Fibroblast of mammary gland (primary cell): ENCODE results near the gene SRMS.

Experiments
- DNase-seq: peaks from one replicate; pipeline ENCODE4 v3.0.0-alpha.2; 2010; ENCODE audit warnings: low read depth
- H3K4me3 ChIP-seq: 2 replicates; pipeline ENCODE4 v1.5.1; 2011; ENCODE audit warnings: low read depth, mild to moderate bottlenecking, low read length, moderate library complexity; ENCODE audit not compliant: control insufficient read depth
- CTCF ChIP-seq: conservative IDR thresholded peaks from 2 replicates; pipeline ENCODE4 v1.5.1; 2011; ENCODE audit warnings: low read depth, low read length, inconsistent platforms; ENCODE audit not compliant: control insufficient read depth, insufficient read depth

Gene SRMS

GRCh38 chr20:63502671-63503172 is 44.8 kb downstream of the SRMS start:
- TF ChIP-seq CTCF = no peak
- no peak for DNase-seq
- no peak overlapping the region for H3K4me3 ChIP-seq

- no peak overlapping the region for H3K4me3 ChIP-seq
- no peak for TF ChIP-seq CTCF
- no peak for DNase-seq
Observed at GRCh38 chr20:63501818-63502670, 45.5 kb downstream of the SRMS start.

- no peak for TF ChIP-seq CTCF
- H3K4me3 ChIP-seq = no peak overlapping the region
- DNase-seq = no peak
Observed at GRCh38 chr20:63500902-63501817, 46.4 kb downstream of the SRMS start.

GRCh38 chr20:63500151-63500901 is 47.2 kb downstream of the SRMS start:
- TF ChIP-seq CTCF = no peak
- no peak for DNase-seq

GRCh38 chr20:63499338-63499969 is 48.1 kb downstream of the SRMS start:
- no peak for TF ChIP-seq CTCF
- DNase-seq = no peak
- H3K4me3 ChIP-seq = no peak overlapping the region

More at GRCh38 chr20:63500151-63500901, 47.2 kb downstream of the SRMS start:
- H3K4me3 ChIP-seq = no peak overlapping the region

- H3K4me3 ChIP-seq = no peak within 1 kb of the TSS
- no peak for DNase-seq
- no peak for TF ChIP-seq CTCF
Observed at GRCh38 chr20:63498960-63499337, 48.6 kb downstream of the SRMS start, which contains the start of gene EEF1A2. TSS of gene EEF1A2 (minus strand) at chr20:63499083. CDS start at chr20:63497763, 1,320 bp downstream.
